Smooth muscle cell (in vitro differentiated cells): Measurements from ENCODE around the gene B3GLCT. TPM values are rescaled to one million over a fixed set of nuclear protein-coding genes. Genes with fewer than 3 reads are reported as not detected.

ENCODE experiments used
- DNase-seq: peaks from one replicate; lab custom pipeline; 2025; ENCODE audit not compliant: unreplicated experiment; lab: John Stamatoyannopoulos, UW
- H2AFZ ChIP-seq: fragments of 200-600 bp; sonication (generic); 2 replicates; pipeline ENCODE4 v1.6.0; 2016; ENCODE audit warnings: antibody characterized with exemption, low read depth, mild to moderate bottlenecking
- H3F3A ChIP-seq: fragments of 200-600 bp; sonication (generic); 2 replicates; pipeline ENCODE4 v1.6.0; 2017; ENCODE audit warnings: antibody characterized with exemption, low read depth
- H3K27ac ChIP-seq: fragments of 200-600 bp; sonication (generic); 2 replicates; pipeline ENCODE4 v1.5.1; 2016; ENCODE audit warnings: low read depth, mild to moderate bottlenecking
- H3K27me3 ChIP-seq: fragments of 200-600 bp; sonication (generic); 2 replicates; pipeline ENCODE4 v1.6.1; 2016; ENCODE audit warnings: low read depth, mild to moderate bottlenecking
- H3K36me3 ChIP-seq: fragments of 200-600 bp; sonication (generic); 2 replicates; pipeline ENCODE4 v1.5.1; 2016; ENCODE audit warnings: low read depth
- H3K4me1 ChIP-seq: fragments of 200-600 bp; sonication (generic); 2 replicates; pipeline ENCODE4 v1.5.1; 2016; ENCODE audit warnings: low read depth
- H3K4me2 ChIP-seq: fragments of 200-600 bp; sonication (generic); 2 replicates; pipeline ENCODE4 v1.6.0; 2016; ENCODE audit warnings: mild to moderate bottlenecking
- H3K4me3 ChIP-seq: fragments of 200-600 bp; sonication (generic); 2 replicates; pipeline ENCODE4 v1.5.1; 2016; ENCODE audit warnings: mild to moderate bottlenecking
- H3K79me2 ChIP-seq: fragments of 200-600 bp; sonication (generic); 2 replicates; pipeline ENCODE4 v1.6.0; 2016; ENCODE audit warnings: low read depth, mild to moderate bottlenecking
- H3K9ac ChIP-seq: fragments of 200-600 bp; sonication (generic); 2 replicates; pipeline ENCODE4 v1.6.0; 2016; ENCODE audit warnings: low read depth
- H3K9me3 ChIP-seq: fragments of 200-600 bp; sonication (generic); replicated peaks from 2 replicates; pipeline ENCODE4 v1.5.1; 2016; ENCODE audit warnings: low read depth
- H4K20me1 ChIP-seq: fragments of 200-600 bp; sonication (generic); 2 replicates; pipeline ENCODE4 v1.6.0; 2016; ENCODE audit warnings: low read depth
- WGBS: methylation state at CpG from one replicate; pipeline ENCODE4 v1.1.7; 2016; ENCODE audit warnings: low lambda C conversion rate; 5-methylcytosine and 5-hydroxymethylcytosine counted together
- polyA plus RNA-seq: library from polyadenylated mRNA; unstranded; fragments of >200 nt; fragmentation: Nextera tagmentation; extraction: Ambion mirVana; gene quantifications from 2 replicates; pipeline ENCODE4 v1.2.1, GENCODE V29; 2016
- total RNA-seq: library from RNA; depleted of rRNA; stranded (reverse); fragments of >200 nt; gene quantifications from 2 replicates; pipeline ENCODE4 v1.2.3, GENCODE V29; 2014
- TF ChIP-seq, protein P1 (sequence below): fragments of 200-600 bp; sonication (generic); IDR thresholded peaks from 2 replicates; pipeline ENCODE4 v1.5.1; 2017; ENCODE audit warnings: borderline replicate concordance, mild to moderate bottlenecking, antibody characterized with exemption; ENCODE audit not compliant: insufficient read depth, poor library complexity, severe bottlenecking

Gene B3GLCT
- total and polyA plus RNA-seq, 2 experiments from 2014 or later = 8.0 to 17.7 TPM

DNA sequence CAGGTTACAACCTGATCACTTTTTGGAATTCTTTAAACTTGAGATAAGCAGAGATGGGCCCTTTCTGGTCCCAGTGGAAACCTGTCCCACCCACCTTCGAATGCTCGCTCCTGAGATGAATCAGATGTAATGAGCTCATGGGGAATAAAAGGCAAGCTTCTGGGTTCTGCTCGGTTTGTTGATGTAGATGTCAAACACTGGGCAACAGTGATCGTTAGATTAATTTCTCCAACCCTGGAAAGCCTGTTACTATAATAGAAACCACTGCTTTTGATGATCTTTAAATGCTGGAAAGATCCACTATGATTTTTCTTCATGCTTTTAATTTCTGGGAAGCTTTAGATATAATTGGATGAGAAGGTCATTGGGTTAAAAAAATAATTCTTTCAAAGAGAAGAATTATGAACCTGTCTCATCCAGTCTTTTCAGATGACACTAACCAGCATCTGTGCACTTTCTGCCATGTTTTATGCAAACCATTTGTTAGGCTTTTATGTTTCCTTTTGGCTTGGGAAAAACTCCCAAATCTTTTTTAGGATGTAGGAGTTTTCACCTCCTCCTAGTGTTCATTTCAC lies 49.3 kb downstream of the B3GLCT start:
- no peak overlapping the region for H2AFZ ChIP-seq
- H3K27ac ChIP-seq = no peak overlapping the region
- H3K79me2 ChIP-seq = no peaks in the 10 kb centered on the region
- TF ChIP-seq, protein P1, sequence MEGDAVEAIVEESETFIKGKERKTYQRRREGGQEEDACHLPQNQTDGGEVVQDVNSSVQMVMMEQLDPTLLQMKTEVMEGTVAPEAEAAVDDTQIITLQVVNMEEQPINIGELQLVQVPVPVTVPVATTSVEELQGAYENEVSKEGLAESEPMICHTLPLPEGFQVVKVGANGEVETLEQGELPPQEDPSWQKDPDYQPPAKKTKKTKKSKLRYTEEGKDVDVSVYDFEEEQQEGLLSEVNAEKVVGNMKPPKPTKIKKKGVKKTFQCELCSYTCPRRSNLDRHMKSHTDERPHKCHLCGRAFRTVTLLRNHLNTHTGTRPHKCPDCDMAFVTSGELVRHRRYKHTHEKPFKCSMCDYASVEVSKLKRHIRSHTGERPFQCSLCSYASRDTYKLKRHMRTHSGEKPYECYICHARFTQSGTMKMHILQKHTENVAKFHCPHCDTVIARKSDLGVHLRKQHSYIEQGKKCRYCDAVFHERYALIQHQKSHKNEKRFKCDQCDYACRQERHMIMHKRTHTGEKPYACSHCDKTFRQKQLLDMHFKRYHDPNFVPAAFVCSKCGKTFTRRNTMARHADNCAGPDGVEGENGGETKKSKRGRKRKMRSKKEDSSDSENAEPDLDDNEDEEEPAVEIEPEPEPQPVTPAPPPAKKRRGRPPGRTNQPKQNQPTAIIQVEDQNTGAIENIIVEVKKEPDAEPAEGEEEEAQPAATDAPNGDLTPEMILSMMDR = no peak
- no peaks in the 10 kb centered on the region for H3K36me3 ChIP-seq
- no peaks in the 10 kb centered on the region for H4K20me1 ChIP-seq
- no peak overlapping the region for H3K9ac ChIP-seq
- H3K9me3 ChIP-seq = no peaks in the 10 kb centered on the region
- H3K4me1 ChIP-seq = no peaks in the 10 kb centered on the region
- 92% methylated on average over 4 of the region's 4 CpGs for WGBS
- no peaks in the 10 kb centered on the region for H3K27me3 ChIP-seq
- H3K4me2 ChIP-seq = no peak overlapping the region
- DNase-seq = no peak
- H3K4me3 ChIP-seq = no peak overlapping the region
- no peaks in the 10 kb centered on the region for H3F3A ChIP-seq

DNA sequence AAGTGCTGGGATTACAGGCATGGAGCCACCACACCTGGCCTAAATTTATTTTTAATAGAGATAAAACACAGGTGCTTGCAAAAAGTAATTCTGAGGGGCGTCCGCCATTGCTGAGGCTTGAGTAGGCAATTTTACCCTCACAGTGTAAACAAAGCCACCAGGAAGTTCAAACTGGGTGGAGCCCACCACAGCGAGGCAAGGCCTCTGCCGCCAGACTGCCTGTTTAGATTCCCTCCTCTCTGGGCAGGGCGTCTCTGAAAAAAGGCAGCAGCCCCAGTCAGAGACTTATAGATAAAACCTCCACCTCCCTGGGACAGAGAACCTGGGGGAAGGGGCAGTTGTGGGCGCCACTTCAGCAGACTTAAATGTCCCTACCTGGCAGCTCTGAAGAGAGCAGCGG lies 50.7 kb downstream of the B3GLCT start:
- no peak for DNase-seq
- Histone ChIP-seq H3K9ac (no peak overlapping the region), H3K4me3 (no peak overlapping the region), H3F3A (no peaks in the 10 kb centered on the region), H3K27me3 (no peaks in the 10 kb centered on the region), H3K36me3 (no peaks in the 10 kb centered on the region), H3K4me1 (no peaks in the 10 kb centered on the region), H3K9me3 (no peaks in the 10 kb centered on the region), H2AFZ (no peak overlapping the region), H3K27ac (no peak overlapping the region), H4K20me1 (no peaks in the 10 kb centered on the region), H3K4me2 (no peak overlapping the region), H3K79me2 (no peaks in the 10 kb centered on the region)
- WGBS = 94% methylated on average over 7 of the region's 7 CpGs
- TF ChIP-seq, protein P1 = no peak

DNA sequence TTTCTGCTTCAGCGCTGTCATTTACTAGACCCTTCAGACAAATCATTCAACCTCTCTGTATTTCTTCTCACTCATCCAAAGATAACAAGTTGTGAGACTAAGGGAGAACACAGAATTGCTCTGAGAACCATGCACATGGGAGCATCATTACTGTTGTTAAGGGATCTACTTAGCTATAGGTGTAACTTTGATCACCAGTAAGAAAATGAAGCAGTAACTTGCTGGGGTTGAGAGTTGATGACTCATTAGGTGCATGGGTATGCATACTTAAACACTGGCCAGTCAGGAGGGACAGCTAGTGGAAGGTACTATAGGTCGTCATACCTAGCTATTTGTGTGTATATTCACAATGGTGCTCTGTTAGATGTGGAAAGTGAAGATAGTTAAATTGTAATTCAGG lies 61.5 kb downstream of the B3GLCT start:
- 95% methylated on average over 2 of the region's 2 CpGs for WGBS
- no peaks in the 10 kb centered on the region for H3K79me2 ChIP-seq
- H3K27ac ChIP-seq = no peak overlapping the region
- no peak for DNase-seq
- H3K9me3 ChIP-seq = peaks cover 3% of the 10 kb centered on the region
- no peak overlapping the region for H3K9ac ChIP-seq
- H3K27me3 ChIP-seq = no peaks in the 10 kb centered on the region
- H3K4me3 ChIP-seq = no peak overlapping the region
- no peak overlapping the region for H3K4me2 ChIP-seq
- no peaks in the 10 kb centered on the region for H3K36me3 ChIP-seq
- TF ChIP-seq, protein P1 = no peak
- H3F3A ChIP-seq = no peaks in the 10 kb centered on the region
- H3K4me1 ChIP-seq = no peaks in the 10 kb centered on the region
- H4K20me1 ChIP-seq = no peaks in the 10 kb centered on the region
- no peak overlapping the region for H2AFZ ChIP-seq

DNA sequence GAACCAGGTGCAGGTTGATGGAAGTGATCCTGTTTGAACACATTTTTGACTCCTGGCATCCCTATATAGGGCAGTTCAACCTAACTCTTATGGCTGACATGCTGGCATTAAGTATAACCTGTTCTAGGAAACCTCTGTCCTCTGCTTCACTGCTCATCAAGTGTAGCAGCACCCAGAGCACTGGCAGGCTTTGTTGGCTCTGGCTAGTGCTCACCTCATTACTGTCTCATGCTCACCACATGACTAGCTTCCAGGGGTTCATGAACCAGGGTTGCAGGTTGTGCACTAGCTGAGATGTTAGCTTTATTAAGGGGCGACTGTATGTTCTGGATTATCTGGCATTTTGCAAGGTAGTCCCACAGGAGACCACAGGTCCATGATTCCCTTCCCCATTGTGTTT lies 63.6 kb downstream of the B3GLCT start:
- TF ChIP-seq, protein P1 = no peak
- Histone ChIP-seq H3K4me2 (no peak overlapping the region), H3K36me3 (no peaks in the 10 kb centered on the region), H3K79me2 (no peaks in the 10 kb centered on the region), H4K20me1 (no peaks in the 10 kb centered on the region), H2AFZ (no peak overlapping the region), H3F3A (no peaks in the 10 kb centered on the region), H3K27me3 (no peaks in the 10 kb centered on the region), H3K9ac (no peak overlapping the region), H3K9me3 (peaks cover 3% of the 10 kb centered on the region), H3K27ac (no peak overlapping the region), H3K4me1 (no peaks in the 10 kb centered on the region), H3K4me3 (no peak overlapping the region)
- WGBS = 96% methylated on average over 1 of the region's 1 CpG
- DNase-seq = no peak
